Measurements from ENCODE around the gene OPRM1.

The OPRM1 gene

DNA sequence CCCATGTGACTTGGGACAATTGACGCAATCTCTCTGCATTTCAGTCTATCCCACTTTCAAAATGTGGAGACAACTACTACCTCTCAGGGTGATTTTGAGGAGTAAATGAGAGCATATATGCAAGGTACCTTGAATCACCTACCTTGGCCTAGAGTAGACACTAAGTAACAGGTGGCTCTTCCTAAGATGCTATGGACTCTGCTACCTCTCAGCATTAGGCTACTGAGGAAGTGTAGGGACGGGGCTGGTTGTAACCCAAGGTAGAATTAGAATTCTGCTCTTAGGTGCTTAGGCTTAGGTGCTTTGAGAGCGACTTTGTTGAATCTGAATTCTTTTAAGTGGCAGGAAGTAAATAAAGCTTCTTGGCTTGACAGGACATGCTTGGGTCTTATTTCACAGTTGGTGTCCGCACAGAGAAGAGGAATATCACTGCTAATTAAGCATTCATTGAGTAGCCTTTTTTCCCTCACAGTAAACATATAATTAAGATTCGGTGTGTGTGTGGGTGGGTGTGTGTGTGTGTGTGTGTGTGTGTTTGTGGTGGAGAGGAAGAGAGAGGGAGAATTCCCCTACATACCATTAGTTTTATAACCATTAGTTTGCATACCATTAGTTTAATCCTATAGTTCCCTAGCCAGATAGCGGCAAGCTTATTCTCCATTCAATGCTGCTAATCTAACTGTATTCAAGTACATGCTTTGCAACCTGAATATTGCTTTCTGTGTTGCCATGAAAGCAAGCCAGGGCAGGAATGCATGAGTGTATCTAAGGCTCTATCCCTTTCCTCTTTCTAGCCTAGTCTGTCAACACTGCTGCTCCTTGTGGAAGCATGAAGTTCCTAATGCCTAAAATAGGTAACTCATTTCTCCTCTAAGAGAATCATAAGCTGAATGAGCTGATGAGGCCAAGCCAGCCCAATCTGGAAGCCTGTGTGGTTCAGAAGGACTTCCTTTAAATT is 205.0 kb downstream of the OPRM1 start:
- TF ChIP-seq GATA2 (IDR thresholded peaks at IDR 0.05; ENCODE audit: low read depth, low read length) (no peak), GATA3 (IDR thresholded peaks at IDR 0.05; ENCODE audit: low read depth, low read length) (no peak)

DNA sequence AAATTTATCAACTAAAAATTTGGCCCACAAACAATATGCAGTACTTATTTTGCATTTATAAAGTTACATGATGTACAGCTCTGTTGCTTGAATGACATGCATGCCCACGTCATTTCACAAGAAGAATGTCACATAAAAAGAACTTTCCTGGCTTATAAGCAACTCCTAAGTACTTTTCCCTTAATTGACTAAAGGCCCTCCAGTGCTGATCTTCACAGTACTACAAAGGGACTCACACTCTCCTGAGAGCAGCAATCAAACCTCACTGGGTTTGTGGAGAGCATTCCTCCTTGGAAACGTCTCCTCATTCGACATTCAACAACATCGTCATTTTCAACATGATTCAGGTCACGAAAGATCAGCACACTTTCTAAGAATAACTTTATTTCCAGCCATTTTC is 206.5 kb downstream of the OPRM1 start:
- no peak for TF ChIP-seq GATA2 (IDR thresholded peaks at IDR 0.05; ENCODE audit: low read depth, low read length)
- TF ChIP-seq GATA3 (IDR thresholded peaks at IDR 0.05; ENCODE audit: low read depth, low read length) = no peak

DNA sequence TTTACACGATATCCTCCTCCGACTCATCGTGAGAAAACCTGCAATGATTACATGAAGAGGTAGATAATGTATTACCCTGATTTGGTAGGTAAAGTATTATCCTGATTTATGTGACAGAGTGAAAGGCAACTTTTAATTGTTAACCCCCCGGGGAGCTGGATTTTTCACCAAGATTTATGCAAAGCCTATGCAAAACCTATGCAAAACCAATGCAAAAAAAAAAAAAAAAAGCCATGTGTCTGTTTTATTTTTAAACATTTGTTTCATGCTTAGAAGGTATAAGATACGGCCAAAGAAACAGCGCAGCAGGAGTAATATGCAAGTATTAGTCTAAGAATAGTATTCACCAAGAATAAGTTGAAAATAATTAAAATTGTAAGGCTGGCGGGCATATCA is 207.7 kb downstream of the OPRM1 start:
- TF ChIP-seq GATA2 (IDR thresholded peaks at IDR 0.05; ENCODE audit: low read depth, low read length) = no peak
- TF ChIP-seq GATA3 (IDR thresholded peaks at IDR 0.05; ENCODE audit: low read depth, low read length) = no peak

DNA sequence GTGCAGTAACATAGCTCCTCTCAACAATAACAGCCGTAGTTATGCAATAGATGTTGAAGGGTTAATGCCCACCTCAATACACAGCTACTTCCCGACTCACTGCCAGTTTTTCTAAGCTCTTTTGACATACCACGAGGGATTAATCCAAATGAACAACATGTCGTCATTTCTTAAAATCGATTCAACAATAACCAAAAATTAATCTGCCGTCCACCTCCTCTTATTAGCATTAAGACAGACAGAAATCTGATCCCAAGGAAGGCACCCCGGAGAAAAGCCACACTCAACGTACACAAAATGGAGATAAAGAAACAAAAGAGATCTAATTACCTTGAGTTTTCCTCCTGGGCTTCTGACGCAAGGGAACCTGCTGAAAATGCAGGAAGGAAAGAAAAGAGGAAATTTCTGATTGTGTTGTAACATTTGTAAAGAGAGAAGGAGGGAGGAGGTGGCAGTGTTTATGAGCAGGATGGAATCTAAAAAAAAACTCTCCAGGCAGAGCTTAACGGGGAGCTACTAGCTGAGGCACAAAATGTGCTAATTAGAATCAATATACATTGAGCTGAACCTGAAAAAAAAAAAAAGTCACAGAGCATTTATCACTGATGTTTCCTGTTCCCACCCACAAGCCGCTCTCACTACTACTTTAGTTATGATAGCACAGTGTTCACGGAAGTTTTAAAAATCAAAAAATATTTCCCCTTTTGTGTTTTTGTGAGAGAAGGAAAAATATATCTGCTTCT is 208.2 kb downstream of the OPRM1 start:
- TF ChIP-seq GATA2 (IDR thresholded peaks at IDR 0.05; ENCODE audit: low read depth, low read length) (no peak), GATA3 (IDR thresholded peaks at IDR 0.05; ENCODE audit: low read depth, low read length) (no peak)

DNA sequence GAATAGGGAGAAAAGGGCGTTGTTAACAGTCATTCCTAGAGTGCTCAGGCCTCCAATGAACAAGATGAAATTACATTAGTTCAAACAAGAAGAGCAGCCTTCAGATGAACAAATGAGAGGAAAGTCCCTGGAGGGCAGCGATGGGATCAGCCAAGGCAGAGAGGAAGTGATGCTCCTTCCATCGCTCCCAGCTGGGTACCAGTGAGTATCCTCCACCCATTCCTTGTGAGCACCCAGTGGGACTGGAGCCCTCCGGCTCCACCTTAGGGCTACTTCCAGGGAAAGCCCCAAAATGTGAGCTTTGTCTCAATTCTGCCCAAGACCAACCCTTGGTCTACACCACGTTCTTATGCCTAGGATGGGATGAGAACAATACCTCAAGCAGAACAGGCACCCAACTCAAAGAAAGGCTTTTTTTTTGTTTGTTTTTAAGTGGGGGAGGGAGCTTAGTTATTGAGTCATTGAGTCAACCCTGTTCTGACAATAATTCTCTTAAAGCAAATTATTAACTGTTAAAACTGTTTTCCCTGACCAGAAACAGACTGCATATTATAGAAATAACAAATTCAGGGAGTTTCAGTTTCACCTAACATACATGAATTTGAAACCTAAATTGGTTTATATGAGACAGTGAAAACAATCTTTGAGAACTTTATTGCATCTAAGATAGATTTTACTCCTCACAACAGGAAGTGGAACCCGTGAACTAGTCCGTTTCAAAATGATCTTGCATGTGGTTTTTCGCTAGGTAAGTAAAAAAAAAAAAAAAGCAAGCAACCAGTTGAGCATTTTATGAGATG is 210.7 kb downstream of the OPRM1 start:
- TF ChIP-seq GATA3 (IDR thresholded peaks at IDR 0.05; ENCODE audit: low read depth, low read length) = no peak
- no peak for TF ChIP-seq GATA2 (IDR thresholded peaks at IDR 0.05; ENCODE audit: low read depth, low read length)

DNA sequence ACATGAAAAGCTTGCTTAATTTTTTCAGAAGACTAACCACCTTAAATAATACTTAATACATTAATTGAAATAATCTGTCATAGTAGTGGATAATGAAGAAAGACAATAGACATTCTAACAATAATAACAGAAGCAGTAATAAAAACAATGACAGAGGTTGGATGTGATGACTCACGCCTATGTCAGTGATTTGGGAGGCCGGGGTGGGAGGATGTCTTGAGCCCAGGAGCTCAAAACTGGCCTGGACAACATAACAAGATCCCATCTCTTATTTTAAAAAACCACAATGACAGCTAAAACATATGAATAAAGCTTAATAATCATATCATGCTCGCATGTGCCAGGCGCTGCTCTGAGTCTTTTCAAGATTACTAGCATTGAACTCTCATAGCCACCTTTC is 212.1 kb downstream of the OPRM1 start:
- no peak for TF ChIP-seq GATA2 (IDR thresholded peaks at IDR 0.05; ENCODE audit: low read depth, low read length)
- no peak for TF ChIP-seq GATA3 (IDR thresholded peaks at IDR 0.05; ENCODE audit: low read depth, low read length)

DNA sequence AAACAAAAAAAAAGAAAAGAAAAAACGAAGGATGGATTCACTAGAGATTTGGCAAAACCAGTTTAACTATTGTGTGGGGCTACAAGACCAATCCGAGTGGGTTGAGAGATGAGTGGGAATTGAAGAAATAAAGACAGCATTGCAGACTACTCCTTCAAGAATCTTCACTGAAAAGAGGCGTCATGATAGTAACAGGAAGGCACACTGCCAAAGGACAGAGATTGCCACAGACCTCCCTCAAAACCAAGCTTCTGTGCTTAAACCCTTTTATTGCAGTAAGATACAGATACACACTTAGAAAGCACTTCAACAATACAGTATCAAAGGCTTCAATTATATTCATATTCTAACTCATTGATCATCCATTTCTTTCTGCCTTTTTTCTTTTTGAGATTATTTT is 213.6 kb downstream of the OPRM1 start:
- TF ChIP-seq GATA3 (IDR thresholded peaks at IDR 0.05; ENCODE audit: low read depth, low read length) (no peak), GATA2 (IDR thresholded peaks at IDR 0.05; ENCODE audit: low read depth, low read length) (no peak)

DNA sequence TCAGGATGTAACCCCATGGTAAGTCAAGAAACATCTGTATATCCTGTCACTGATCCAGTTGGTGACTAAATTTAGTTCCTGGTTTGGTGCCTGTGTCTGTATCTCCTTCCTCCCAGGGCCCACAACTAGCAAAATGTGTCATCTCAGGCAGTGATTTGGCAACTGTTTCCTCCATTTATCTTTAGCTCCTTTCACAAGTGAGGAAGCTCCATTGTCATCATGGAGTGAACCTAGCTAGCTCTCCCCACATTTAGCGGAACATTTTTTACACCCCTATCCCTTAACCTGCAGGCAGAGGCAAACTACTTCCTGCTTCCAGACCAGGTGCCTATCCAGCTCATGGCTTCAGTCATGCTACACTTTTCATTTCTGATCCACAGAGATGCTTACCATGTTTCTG is 218.0 kb downstream of the OPRM1 start:
- TF ChIP-seq GATA3 (IDR thresholded peaks at IDR 0.05; ENCODE audit: low read depth, low read length) (no peak), GATA2 (IDR thresholded peaks at IDR 0.05; ENCODE audit: low read depth, low read length) (no peak)

DNA sequence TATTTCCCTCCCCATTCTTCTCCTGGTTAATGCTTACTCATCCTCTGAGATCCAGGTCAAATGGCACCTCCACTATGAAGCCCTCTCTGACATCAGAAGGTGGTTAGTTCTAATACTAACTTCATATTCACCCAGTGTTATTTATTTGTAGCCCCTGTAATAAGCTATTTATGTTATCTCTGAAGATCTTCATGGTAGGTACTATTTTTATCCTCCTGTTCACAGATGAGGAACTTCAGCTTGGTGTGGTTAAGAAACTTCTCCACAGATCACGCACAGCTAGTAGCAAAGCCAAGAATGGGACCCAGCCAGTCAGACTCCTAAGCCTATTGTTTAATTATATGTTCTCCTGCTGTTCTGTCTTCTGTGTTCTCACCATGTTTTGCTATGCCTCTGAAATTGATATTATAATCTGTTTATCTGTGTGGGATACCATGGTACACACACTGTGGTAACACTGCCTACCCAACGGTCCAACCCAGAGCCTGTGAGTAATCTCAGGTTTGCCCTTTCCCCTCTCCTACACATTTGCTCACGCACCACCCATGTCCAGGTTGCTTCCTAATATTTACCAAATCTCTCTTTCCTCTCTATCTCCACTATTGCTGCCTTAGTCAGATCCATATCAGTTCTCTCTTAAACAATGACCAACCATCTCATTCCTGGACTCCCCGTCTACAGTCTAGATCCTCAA is 219.2 kb downstream of the OPRM1 start:
- no peak for TF ChIP-seq GATA2 (IDR thresholded peaks at IDR 0.05; ENCODE audit: low read depth, low read length)
- TF ChIP-seq GATA3 (IDR thresholded peaks at IDR 0.05; ENCODE audit: low read depth, low read length) = no peak

DNA sequence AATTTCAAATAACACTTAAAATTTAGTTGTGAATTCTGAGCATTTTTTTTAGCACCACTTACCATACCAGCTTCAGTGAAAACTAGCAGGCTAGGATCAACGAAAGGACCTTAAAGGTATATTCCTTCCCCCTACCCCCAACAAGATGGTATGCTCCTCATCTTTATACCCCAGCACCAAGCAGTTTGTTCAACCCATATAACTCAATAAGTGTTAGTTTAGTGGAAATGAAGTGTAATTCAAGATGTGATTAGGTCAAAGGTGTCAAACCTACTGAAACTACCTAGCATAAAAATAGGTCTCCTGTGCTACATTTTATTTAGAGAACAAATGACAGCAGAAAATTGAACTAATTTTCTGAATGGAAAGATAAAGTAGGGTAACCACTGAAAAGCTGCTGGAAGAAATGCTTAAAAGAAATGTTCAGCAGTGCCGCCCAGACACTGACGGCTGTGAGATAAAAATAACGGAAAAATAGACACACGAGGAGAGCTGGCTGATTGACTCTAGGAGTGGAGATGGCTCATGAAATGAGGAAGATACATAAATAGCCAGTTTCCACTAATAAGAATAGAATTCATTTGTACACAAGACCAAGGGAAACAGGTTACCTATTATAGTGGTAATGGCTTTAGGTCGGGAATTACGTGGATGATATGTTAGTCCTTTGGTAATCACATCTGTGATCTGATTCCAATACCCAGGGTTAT is 222.8 kb downstream of the OPRM1 start:
- TF ChIP-seq GATA2 (IDR thresholded peaks at IDR 0.05; ENCODE audit: low read depth, low read length) = no peak

DNA sequence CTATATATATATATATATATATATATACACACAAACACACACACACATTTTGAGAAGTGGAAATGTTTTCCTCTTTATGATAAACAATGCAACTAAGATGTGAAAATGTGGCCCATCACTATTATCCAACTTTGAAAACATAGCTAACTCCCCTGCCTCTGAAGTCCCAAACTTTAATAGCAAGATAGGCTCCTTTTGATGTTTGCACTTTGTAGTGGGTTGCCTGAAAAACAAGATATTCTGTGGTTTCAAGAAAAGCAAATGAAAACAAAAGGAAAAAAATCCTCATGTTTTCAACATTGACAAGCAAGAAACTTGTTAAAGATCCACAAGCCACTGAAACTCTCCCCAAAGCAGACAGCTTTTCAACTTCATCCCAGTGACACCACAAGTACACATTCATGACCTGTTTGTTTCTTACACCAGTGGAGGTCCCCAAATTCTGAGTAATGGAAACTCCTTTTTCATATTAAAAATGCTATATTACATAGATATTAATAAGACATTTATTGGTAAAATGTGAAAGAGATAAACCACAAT is 227.6 kb downstream of the OPRM1 start:
- no peak for TF ChIP-seq GATA2 (IDR thresholded peaks at IDR 0.05; ENCODE audit: low read depth, low read length)
- TF ChIP-seq GATA3 (IDR thresholded peaks at IDR 0.05; ENCODE audit: low read depth, low read length) = no peak

DNA sequence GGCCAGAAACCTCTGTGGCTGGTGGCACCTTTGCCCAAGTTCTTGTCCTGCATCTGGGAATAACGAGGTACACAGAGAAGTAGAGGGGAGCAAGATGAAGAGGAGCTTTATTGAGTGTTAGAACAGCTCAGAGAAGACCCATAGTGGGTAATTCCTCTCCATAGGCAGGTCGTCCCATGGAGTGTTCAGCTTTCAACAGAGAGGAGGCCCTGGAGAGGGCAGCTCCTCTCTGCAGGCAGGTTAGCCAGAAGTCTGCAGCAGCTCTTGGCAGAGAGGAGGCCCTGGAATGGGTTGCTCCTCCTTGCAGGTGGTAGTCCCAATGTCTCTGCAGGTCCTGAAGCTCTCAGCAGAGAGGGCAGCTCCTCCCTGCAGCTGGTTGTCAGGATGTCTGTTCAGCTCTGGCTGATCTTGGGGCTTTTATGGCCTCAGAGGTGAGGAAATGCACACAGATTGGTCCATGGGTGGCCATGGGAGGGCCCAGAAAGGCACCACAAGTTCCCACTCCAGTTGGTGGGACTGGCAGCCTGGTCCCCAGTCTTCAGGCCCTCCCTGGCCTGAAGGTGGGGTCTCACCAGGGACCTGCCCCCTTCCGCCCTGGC is 228.6 kb downstream of the OPRM1 start:
- TF ChIP-seq GATA3 (IDR thresholded peaks at IDR 0.05; ENCODE audit: low read depth, low read length) (no peak), GATA2 (IDR thresholded peaks at IDR 0.05; ENCODE audit: low read depth, low read length) (no peak)

Data from SH-SY5Y (cell line).